ENCODE measurements around the gene C5orf63.

DNA sequence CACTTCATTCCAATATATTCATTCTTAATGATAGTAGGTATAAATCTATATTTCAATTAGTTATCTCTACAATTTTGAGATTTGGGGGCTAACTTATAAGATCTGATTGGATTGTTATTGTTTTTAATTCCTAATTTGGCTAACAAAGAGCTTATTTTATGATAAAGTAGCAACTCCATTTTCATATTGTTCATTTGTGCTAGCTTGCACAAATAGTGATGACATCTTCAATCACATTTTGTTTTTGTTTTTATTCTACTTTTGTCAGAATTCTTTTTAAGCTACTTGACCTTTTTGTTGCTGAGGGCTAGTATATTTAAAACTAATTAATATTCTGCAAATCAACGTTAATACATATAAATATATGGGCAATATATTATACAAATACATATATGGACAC lies 65.8 kb downstream of the C5orf63 start:
- TF ChIP-seq ZNF70 (CRISPR knock-in tag; IDR thresholded peaks at IDR 0.05) (no peak), TSHZ2 (CRISPR knock-in tag; IDR thresholded peaks at IDR 0.05) (no peak), TCF4 (CRISPR knock-in tag; IDR thresholded peaks at IDR 0.05; ENCODE audit: borderline replicate concordance) (no peak), TOX (CRISPR knock-in tag; IDR thresholded peaks at IDR 0.05; ENCODE audit: borderline replicate concordance) (no peak), ZFP30 (CRISPR knock-in tag; IDR thresholded peaks at IDR 0.05) (no peak), ISL1 (CRISPR knock-in tag; IDR thresholded peaks at IDR 0.05) (no peak), BACH2 (CRISPR knock-in tag; IDR thresholded peaks at IDR 0.05; ENCODE audit: borderline replicate concordance) (no peak), PATZ1 (CRISPR knock-in tag; IDR thresholded peaks at IDR 0.05; ENCODE audit: borderline replicate concordance) (no peak), ARNTL (CRISPR knock-in tag; IDR thresholded peaks at IDR 0.05; ENCODE audit: borderline replicate concordance, low read depth) (no peak)
- TF ChIP-seq, protein P1, sequence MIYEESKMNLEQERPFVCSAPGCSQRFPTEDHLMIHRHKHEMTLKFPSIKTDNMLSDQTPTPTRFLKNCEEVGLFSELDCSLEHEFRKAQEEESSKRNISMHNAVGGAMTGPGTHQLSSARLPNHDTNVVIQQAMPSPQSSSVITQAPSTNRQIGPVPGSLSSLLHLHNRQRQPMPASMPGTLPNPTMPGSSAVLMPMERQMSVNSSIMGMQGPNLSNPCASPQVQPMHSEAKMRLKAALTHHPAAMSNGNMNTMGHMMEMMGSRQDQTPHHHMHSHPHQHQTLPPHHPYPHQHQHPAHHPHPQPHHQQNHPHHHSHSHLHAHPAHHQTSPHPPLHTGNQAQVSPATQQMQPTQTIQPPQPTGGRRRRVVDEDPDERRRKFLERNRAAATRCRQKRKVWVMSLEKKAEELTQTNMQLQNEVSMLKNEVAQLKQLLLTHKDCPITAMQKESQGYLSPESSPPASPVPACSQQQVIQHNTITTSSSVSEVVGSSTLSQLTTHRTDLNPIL (CRISPR knock-in tag; IDR thresholded peaks at IDR 0.05; ENCODE audit: low read depth) = no peak
